HL-60 (cell line): ENCODE data around the gene GSTO2.

Experiments used
- DNase-seq, 2 experiments: peaks; one replicate each; pipeline ENCODE4 v3.0.0-alpha.2; 2010 to 2020; ENCODE audit warnings: low read depth in 1 of 2, low spot score in 1 of 2
- H3K27ac ChIP-seq: fragments of 250-450 bp; sonication (Bioruptor Pico); replicated peaks from 2 replicates; pipeline ENCODE4 v1.5.1; 2020; ENCODE audit warnings: mild to moderate bottlenecking, moderate library complexity
- H3K27me3 ChIP-seq: fragments of 250-450 bp; sonication (Bioruptor Pico); 2 replicates; pipeline ENCODE4 v1.5.1; 2021; ENCODE audit warnings: mild to moderate bottlenecking, moderate library complexity; ENCODE audit not compliant: insufficient read depth, poor library complexity, severe bottlenecking
- H3K4me3 ChIP-seq: replicated peaks from 2 replicates; pipeline ENCODE4 v1.5.1; 2011; ENCODE audit warnings: mild to moderate bottlenecking, control low read depth, low read length; ENCODE audit not compliant: insufficient read depth
- GABPA ChIP-seq: IDR thresholded peaks from 2 replicates; pipeline ENCODE4 v1.6.1; 2012; ENCODE audit warnings: low read depth
- POLR2AphosphoS5 ChIP-seq: IDR thresholded peaks from 2 replicates; pipeline ENCODE4 v1.6.1; 2012; ENCODE audit warnings: low read depth
- REST ChIP-seq: IDR thresholded peaks from 2 replicates; pipeline ENCODE4 v1.6.1; 2012; ENCODE audit warnings: low read depth; ENCODE audit not compliant: insufficient replicate concordance
- SPI1 ChIP-seq: IDR thresholded peaks from 2 replicates; pipeline ENCODE4 v1.6.1; 2012; ENCODE audit warnings: low read depth, mild to moderate bottlenecking, borderline replicate concordance
- TF ChIP-seq, protein P1 (sequence below): IDR thresholded peaks from one replicate; pipeline ENCODE4 v1.5.1; 2011; ENCODE audit warnings: low read length, control low read depth, inconsistent platforms; ENCODE audit not compliant: insufficient read depth

Gene GSTO2

DNA sequence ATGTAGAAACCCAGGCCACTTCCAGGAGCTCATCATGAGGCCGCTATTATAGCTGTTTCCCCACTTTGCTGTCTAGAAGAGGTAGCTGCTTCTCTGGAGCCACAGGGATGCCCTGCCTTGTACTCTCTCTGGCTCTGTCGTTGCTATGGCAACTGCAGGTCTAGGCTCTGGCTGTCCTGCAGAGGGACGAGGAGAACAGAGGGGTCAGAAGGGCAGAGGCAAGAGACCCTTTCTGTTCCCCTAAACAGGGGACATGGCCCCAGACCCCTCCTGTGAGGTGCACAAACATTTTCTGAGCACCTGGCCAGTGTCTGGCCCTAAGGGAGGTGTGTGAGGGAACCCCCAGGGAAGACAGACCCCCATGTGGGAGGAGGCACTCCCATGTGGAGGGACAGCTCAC lies 37.9 kb downstream of the GSTO2 start:
- TF ChIP-seq SPI1 (no peak), REST (no peak), POLR2AphosphoS5 (no peak), GABPA (no peak)
- TF ChIP-seq, protein P1, sequence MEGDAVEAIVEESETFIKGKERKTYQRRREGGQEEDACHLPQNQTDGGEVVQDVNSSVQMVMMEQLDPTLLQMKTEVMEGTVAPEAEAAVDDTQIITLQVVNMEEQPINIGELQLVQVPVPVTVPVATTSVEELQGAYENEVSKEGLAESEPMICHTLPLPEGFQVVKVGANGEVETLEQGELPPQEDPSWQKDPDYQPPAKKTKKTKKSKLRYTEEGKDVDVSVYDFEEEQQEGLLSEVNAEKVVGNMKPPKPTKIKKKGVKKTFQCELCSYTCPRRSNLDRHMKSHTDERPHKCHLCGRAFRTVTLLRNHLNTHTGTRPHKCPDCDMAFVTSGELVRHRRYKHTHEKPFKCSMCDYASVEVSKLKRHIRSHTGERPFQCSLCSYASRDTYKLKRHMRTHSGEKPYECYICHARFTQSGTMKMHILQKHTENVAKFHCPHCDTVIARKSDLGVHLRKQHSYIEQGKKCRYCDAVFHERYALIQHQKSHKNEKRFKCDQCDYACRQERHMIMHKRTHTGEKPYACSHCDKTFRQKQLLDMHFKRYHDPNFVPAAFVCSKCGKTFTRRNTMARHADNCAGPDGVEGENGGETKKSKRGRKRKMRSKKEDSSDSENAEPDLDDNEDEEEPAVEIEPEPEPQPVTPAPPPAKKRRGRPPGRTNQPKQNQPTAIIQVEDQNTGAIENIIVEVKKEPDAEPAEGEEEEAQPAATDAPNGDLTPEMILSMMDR: no peak

DNA sequence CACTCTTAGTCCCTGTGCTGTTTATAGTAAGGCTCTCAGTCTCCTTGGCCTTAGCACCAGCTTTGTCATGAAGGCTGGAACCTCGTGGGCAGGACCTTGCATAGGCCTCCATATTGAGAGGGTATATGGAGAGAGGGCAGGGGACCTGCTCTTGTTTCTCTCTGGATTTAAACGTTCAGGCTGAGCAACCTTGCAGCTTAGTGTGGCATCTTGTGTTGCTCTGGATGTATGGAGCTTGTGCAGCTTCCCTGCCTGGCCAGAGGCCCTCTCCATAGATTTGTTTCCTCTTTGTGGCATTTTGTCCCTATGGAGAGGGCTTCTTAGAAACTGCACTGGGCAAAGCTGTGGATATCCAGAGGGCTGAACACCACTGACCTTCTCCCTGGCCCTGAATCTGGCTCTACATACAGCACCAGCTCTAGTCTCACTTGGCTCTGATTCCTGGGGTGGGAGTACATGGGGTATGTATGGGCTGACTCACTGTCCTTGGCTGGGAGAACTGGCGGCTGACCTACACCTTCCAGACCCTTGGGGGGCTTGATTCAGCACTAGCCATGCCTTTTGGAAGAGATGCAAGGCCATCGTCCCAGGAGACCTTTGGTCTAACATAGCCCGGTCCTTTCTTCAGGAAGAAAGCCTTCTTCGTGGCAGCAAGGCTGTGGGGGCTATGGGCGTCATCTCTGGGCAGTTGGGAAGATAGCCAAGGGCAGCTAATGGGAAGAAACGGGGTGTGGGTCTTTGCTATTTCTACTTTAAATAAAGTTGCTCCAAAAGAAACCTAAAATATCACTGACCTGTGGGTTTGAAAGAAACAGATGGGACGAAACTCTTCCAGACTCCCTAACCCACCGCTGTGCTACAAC lies 38.8 kb downstream of the GSTO2 start:
- no peak overlapping the region for H3K4me3 ChIP-seq
- no peak overlapping the region for H3K27ac ChIP-seq
- DNase-seq: no peak
- TF ChIP-seq POLR2AphosphoS5 (0 out of 2 replicates have a peak, but pooled peaks have one; percentile 27), REST (no peak)
- no peaks in the 10 kb centered on the region for H3K27me3 ChIP-seq

More for the DNA sequence above, 37.9 kb downstream of the GSTO2 start:
- no peaks in the 10 kb centered on the region for H3K27me3 ChIP-seq
- H3K27ac ChIP-seq: no peak overlapping the region
- no peak overlapping the region for H3K4me3 ChIP-seq
- DNase-seq: no peak

- H3K27me3 ChIP-seq: no peaks in the 10 kb centered on the region
- TF ChIP-seq REST (no peak), GABPA (no peak), POLR2AphosphoS5 (no peak), SPI1 (no peak)
- TF ChIP-seq, protein P1: no peak
- no peak for DNase-seq
- H3K4me3 ChIP-seq: no peak overlapping the region
- no peak overlapping the region for H3K27ac ChIP-seq
Measured at GRCh38 chr10:104308439-104308903, 39.5 kb downstream of the GSTO2 start.
